B cell (primary cell): ENCODE measurements around the gene TRIO.

Experiments
- EZH2 ChIP-seq: IDR thresholded peaks from 2 replicates; pipeline ENCODE4 v1.6.1; 2012; ENCODE audit warnings: borderline replicate concordance, low read depth, mild to moderate bottlenecking, moderate library complexity, low read length; ENCODE audit not compliant: insufficient read depth, poor library complexity, severe bottlenecking
- TF ChIP-seq, protein P1 (sequence below): fragments of 200-600 bp; IDR thresholded peaks from one replicate; pipeline ENCODE4 v1.8.0; 2022; ENCODE audit warnings: antibody characterized with exemption, mild to moderate bottlenecking

DNA sequence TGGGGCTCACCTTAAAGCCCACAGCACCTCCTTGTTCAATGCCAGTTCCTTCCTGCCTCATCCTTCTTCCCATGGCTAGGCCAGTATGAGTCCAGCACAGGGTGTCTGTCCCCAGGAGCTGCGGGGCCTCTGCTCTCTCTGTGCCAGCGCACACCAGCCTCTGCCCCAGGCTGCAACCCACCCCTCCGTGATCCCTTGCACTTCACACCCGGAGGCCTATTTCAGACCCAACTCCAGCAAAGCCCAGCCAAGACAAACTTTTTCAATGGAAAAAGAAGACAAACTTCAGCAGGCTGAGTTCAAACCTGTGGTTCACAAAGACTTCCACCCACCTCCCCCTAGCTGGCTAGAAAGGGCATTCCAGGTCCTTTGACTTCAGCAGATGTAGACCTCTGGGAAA lies 382.3 kb downstream of the TRIO start:
- TF ChIP-seq, protein P1, sequence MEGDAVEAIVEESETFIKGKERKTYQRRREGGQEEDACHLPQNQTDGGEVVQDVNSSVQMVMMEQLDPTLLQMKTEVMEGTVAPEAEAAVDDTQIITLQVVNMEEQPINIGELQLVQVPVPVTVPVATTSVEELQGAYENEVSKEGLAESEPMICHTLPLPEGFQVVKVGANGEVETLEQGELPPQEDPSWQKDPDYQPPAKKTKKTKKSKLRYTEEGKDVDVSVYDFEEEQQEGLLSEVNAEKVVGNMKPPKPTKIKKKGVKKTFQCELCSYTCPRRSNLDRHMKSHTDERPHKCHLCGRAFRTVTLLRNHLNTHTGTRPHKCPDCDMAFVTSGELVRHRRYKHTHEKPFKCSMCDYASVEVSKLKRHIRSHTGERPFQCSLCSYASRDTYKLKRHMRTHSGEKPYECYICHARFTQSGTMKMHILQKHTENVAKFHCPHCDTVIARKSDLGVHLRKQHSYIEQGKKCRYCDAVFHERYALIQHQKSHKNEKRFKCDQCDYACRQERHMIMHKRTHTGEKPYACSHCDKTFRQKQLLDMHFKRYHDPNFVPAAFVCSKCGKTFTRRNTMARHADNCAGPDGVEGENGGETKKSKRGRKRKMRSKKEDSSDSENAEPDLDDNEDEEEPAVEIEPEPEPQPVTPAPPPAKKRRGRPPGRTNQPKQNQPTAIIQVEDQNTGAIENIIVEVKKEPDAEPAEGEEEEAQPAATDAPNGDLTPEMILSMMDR = no peak
- TF ChIP-seq EZH2 = no peak
